ENCODE results near the gene LRMDA. TPM values are rescaled to one million over a fixed set of nuclear protein-coding genes. Genes with fewer than 3 reads are reported as not detected.

LRMDA gene
- total and polyA plus RNA-seq, 10 of the 15 experiments (the other 5 are each of a cell fraction or from before 2014, with no cell fraction given) = 0.07 to 0.54 (median 0.29) TPM; not detected in 4

- DNase-seq (ENCODE audit: low read depth, low spot score) = no peak
- Histone ChIP-seq H4K20me1 (ENCODE audit: control insufficient read depth, insufficient read depth) (no peaks in the 10 kb centered on the region), H3K9ac (ENCODE audit: control insufficient read depth, insufficient read depth, low read length) (no peak overlapping the region), H3K27ac (ENCODE audit: control insufficient read depth, insufficient read depth) (no peak overlapping the region), H3K9me3 (replicated peaks; ENCODE audit: control insufficient read depth, insufficient read depth, low read length) (no peaks in the 10 kb centered on the region), H3K27me3 (replicated peaks in 1 of 2; ENCODE audit: control insufficient read depth in 2 of 2, insufficient read depth in 2 of 2, low read length in 1 of 2) (no peaks in the 10 kb centered on the region), H3K4me3 (no peak overlapping the region), H3K36me3 (ENCODE audit: control insufficient read depth in 2 of 2, insufficient read depth in 2 of 2, low read length in 1 of 2) (no peaks in the 10 kb centered on the region), H3K4me1 (ENCODE audit: control insufficient read depth, insufficient read depth, low read length) (no peaks in the 10 kb centered on the region), H3K4me2 (ENCODE audit: control insufficient read depth, insufficient read depth) (no peak overlapping the region), H3K79me2 (ENCODE audit: control insufficient read depth, insufficient read depth, low read length) (no peaks in the 10 kb centered on the region), H2AFZ (ENCODE audit: control insufficient read depth, low read depth, low read length) (no peak overlapping the region)
- CTCF ChIA-PET = interaction anchor here (1.9 kb wide), 1 partner anchor 19 kb away, joined by 3 read pairs; no protein-coding TSS in a partner anchor
- POLR2A ChIA-PET = no interaction called here
- no peak for ATAC-seq
- no peak for FAIRE-seq
- RAD21 ChIA-PET (ENCODE audit: unreplicated experiment) = no interaction called here
- intact Hi-C loops (cut with micrococcal nuclease; ENCODE audit: unreplicated experiment) (no loop called here), in situ Hi-C loops (cut with MboI) (no loop called here)
- SMC1A ChIA-PET (ENCODE audit: uncharacterized antibody, unreplicated experiment) = no interaction called here
- WGBS (ENCODE audit: insufficient coverage, insufficient replicate concordance, low lambda C conversion rate, missing lambda C conversion rate) = 0% methylated on average over 4 of the region's 4 CpGs
- no TSS peak for BruUV-seq (replicated peaks)
- TF ChIP-seq ZBTB4 (CRISPR knock-in tag; IDR thresholded peaks at IDR 0.05) (no peak), IRF4 (IDR thresholded peaks at IDR 0.05; ENCODE audit: low read depth, low read length) (no peak), ESRRA (IDR thresholded peaks at IDR 0.05; ENCODE audit: low read length) (no peak), IKZF1 (conservative IDR thresholded peaks at IDR 0.05) (no peak), ELK1 (IDR thresholded peaks at IDR 0.05; ENCODE audit: low read depth, low read length) (no peak), CEBPZ (IDR thresholded peaks at IDR 0.05; ENCODE audit: low read depth, low read length) (no peak), ZNF592 (IDR thresholded peaks at IDR 0.05) (no peak), PAX8 (IDR thresholded peaks at IDR 0.05) (no peak), STAT1 (conservative IDR thresholded peaks at IDR 0.05) (no peak), SKIL (IDR thresholded peaks at IDR 0.05; ENCODE audit: low read depth, poor library complexity, severe bottlenecking) (no peak)
Measured at GRCh38 chr10:75678527-75678926, 247.1 kb downstream of the LRMDA start.

Measured in GM12878 (cell line).